NCI-H1436 treated with DMSO at 0.1 percent for 48 hours (cell line): Measurements from ENCODE around the gene ASCC2.

ENCODE experiments used
- DNase-seq: peaks from one replicate; lab custom pipeline; 2025; lab: John Stamatoyannopoulos, UW

The ASCC2 gene

DNA sequence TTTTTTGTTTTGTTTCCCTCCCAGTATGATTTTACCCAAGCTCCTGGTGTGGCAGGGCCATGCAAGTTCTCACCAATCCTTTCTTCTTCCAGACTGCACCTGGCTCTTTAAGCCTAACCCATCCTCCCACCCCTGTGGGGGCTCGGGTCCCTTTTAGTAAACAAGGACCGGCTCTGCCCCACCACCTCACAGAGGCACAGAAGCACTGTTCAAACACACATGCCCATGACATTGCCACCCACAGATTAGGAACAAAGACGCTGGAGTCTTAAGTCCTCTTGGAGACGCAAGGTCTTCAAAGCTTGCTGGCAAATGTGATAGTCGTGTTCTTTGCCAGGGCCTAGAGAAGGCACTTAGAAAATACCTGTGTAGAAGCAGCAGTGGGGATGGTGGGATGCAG lies 52.0 kb downstream of the ASCC2 start:
- DNase-seq: no peak

DNA sequence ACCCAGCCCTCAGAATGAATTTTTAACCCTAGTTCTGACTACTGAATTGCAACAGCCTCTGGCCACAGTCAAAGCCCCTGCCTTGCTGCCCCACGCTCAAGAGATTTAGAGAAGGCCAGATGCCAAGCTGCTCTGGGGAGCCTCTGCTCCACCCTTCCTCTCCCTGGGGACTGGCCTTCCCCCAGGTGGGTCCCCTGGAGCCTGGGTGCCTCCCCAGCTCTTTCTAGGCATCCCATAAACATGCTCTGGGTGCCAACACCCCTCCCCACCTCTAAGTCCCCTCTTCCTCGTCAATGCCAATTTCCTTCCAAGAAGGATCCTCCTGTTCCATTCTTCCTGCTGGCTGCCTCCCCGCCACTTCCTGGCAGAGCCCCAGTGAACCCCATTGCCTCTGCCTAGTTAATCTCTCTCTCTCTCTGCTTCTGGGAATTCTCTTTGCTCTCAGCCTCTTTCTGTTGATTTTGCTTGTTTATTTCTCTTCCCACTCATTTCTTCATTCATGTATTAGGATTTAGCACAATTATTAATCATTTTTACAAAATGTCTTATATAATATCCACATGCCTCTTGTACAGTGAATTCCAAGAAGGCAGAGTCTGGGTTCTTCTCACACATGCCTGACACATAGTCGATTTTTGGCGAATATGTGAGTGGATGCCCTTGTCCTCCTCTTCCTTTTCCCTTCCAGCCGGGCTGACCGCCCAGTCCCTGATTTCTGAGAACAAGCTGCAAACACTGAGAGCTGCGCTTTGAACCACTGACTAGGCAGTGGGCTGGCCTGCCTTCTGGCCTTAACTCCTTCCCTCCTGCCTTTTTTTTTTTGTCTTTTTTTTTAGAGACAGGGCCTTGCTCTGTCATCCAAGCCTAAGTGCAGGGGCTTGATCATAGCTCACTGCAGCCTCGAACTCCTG lies 53.4 kb downstream of the ASCC2 start:
- DNase-seq: no peak

GRCh38 chr22:29782061-29782845 lies 55.8 kb downstream of the ASCC2 start:
- no peak for DNase-seq

DNA sequence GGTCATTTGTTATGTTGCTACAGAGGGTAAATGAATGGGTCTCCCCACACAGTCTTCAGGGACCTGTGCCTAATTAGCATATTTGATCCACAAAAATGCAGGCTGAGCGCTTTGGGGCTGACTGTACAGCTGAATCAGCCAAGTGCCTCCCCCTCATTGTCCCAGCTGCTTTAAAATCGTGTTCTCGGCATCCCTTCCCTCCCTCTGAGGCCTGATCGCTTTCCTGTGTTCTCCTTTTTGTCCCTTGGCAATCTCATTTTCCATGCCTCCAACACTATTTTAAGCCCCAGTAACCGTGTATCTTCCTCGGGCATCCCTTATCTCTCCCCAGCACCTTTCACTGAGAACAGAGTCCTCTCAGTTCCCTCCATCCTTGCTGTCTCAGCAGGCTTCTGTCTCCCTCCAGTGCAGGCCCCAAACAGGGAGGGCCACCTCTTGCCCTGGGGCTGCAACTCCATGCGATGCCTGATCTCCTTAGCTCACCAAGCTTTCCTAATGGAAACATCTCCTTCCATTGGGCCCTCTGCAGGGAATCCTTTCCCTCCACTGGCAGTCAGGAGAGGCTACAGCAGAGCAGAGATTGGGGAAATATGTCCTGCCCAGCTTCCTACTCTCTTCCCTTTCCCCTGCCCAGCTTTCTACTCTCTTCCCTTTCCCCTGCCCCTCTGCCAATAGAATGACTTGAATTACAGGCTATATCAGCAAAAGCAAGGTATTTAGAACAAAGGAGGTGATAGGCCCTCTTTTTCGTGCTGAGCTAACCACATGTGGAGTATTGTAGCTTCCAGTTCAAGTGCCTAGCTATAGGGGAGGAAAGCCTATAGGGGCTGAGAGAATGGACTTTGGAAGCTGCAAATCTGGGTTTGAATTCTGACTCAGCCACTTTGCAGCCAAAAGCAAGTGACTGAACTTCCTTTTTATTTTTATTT lies 57.1 kb downstream of the ASCC2 start:
- DNase-seq: no peak

GRCh38 chr22:29780220-29780619 lies 57.9 kb downstream of the ASCC2 start:
- DNase-seq: no peak

DNA sequence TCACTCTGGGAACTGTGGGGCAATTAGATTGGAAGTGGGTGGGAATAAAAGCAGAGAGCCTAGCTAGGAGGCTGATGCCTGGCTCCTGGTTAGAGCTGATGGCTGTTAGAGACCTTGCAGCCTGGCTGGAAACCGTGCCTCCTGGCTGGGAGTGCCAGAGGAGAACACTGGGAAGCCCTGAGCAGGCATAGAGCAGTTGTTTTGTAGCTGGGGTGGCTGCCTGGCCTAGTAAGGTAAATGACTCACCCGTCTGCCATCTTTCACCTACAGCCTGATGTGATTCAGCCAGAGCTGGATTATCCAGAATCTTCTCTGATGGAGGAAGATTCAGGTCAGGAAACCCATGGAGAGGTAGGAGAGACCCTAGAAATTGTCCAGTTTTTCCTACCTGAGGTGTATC lies 64.8 kb downstream of the ASCC2 start:
- no peak for DNase-seq

GRCh38 chr22:29772170-29772641 lies 65.9 kb downstream of the ASCC2 start:
- no peak for DNase-seq

- no peak for DNase-seq
These were observed 68.3 kb downstream of the ASCC2 start for GRCh38 chr22:29769723-29770321.

DNA sequence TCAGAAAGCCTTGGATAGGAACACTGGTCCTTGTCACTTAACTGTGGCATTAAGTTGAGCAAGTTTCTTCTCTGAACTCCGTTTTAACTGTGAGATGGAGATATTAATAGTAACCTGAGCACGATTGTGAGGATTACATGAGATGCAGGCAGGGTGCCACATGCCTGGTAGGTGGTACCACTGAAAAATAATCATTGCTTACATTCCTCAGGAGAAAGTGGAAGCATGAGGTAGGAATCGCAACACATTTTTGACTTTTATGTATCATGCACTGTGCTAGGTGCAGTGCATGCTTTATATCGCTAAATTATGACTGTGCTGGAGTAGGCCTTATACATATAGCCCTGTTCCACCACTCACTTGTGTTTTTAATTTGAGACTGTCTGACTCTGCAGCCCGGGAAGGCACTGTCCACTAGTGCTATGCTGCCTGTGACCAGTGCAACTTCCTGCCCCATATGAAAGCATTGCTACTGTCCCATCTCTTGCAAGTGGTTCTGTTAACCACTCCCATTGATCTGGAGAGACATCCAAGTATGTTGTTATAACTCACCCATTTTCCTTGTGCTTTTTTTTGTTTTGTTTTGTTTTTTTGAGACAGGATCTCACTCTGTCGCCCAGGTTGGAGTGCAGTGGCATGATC lies 69.9 kb downstream of the ASCC2 start:
- no peak for DNase-seq

DNA sequence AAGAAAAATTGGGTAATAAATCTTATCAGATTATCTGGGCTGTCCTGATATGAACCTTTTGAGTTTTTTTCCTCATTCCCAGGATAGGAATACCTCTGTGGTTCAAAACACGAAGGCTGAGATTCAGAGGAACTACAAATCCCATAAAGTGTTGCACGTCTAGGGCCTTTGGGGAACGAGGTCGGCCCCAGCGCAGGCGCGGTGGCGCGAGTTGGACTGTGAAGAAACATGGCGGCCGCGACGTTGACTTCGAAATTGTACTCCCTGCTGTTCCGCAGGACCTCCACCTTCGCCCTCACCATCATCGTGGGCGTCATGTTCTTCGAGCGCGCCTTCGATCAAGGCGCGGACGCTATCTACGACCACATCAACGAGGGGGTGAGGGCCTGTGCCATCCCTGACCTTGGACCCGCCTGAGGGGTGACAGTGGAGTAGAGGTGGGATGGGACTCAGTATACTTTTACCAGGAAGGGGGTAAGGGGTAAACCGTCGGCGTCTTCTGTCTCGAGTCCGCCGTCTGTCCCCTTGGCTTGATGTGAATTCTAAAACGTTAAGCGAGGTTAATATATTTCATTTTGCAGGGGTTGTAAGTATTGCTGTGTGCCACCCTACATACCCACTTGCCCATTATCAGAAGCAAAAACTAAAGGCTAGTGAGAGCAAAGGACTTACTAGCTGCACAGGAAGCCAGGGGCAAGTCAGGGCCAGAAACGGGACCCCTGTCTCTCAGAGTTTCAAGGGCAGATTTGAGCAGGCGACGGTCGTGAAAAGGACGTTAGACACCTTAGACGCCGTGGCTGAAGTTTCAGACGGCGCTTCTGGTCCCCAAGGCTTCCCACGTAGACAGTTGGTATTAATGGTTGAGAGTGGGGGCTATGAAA lies 70.7 kb downstream of the ASCC2 start, which contains the start of gene UQCR10:
UQCR10 (plus strand) TSS at position 199 of the 881 bp plus-strand sequence; CDS start at position 229, 30 bp downstream.
- DNase-seq: peak; percentile 80

GRCh38 chr22:29766632-29767170 lies 71.4 kb downstream of the ASCC2 start, which contains the start of gene ZMAT5:
Gene ZMAT5, minus strand, starts transcription at chr22:29767007. Its CDS starts 18,463 bp downstream, at chr22:29748544.
- peak; percentile 92 for DNase-seq

- no peak for DNase-seq
These were observed 72.0 kb downstream of the ASCC2 start for GRCh38 chr22:29765905-29766631.

DNA sequence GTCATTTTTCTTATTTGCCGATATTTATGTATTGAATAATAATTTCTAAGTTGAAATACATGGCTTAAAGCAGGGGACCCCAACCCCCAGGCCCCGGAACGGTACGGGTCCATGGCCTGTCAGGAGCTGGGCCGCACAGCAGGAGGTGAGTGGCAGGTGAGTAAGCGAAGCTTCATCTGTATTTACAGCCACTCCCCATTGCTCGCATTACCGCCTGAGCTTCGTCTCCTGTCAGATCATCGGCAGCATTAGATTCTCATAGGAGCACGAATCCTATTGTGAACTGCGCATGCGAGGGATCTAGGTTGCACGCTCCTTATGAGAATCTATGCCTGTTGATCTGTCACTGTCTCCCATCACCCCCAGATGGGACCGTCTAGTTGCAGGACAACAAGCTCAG lies 75.8 kb downstream of the ASCC2 start:
- DNase-seq: peak; percentile 27

DNA sequence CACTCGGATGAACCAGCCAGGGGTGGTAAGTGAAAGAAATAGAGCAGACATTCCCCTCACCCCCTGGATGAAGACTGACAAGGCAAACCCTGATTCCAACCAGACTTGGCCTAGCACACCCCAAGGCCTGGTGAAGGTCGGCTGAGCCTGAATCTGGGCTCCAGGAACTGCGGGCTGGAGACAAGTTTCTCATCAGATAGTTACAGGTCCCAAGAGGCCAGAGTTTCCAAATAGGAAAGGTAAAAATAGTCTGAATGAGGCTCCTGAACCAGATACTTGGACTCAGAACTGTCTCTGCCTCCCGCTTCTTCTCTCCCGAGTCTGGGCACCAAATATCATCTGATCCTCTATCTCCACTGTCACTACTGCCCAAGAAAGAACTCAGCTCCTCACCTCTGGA lies 79.1 kb downstream of the ASCC2 start:
- DNase-seq: no peak

DNA sequence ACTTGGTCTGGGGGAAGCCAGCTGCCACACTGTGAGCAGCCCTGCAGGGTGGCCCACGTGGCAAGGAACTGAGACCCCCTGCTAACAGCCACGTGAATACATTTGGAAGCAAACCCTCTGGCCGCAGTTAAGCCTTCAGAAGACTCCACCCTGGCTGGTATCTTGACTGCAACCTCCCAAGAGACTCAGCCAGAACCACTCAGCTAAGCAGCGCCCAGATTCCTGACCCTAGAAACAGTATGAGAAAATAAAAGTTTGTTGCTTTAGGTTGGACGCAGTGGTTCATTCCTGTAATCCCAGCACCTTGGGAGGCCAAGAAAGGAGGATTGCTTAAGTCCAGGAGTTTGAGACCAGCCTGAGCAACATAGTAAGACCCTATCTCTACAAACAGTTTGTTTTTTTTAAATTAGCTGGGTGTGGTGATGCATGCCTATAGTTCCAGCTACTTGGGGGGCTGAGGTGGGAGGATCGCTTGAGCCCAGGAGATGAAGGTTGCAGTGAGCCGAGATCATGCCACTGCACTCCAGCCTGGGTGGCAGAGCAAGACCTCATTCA lies 79.9 kb downstream of the ASCC2 start:
- no peak for DNase-seq

- no peak for DNase-seq
These were observed 81.0 kb downstream of the ASCC2 start for GRCh38 chr22:29757096-29757495.

DNA sequence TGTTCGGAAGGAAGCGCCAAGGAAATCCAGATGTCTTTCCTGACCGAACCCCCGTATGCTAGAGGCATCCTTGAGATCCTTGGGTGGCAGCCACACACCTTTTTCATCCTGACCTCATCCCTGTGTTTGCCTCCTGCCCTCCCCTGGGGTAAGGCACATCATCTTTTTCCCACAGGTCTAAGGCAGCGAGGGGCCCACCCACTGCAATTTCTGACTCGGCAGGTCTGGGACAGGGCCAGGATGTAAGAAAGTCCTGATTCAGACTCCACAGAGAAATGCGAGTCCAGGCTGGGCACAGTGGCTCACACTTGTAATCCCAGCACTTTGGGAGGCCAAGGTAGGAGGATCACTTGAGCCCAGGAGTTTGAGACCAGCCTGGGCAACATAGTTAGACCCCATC lies 81.7 kb downstream of the ASCC2 start:
- no peak for DNase-seq

DNA sequence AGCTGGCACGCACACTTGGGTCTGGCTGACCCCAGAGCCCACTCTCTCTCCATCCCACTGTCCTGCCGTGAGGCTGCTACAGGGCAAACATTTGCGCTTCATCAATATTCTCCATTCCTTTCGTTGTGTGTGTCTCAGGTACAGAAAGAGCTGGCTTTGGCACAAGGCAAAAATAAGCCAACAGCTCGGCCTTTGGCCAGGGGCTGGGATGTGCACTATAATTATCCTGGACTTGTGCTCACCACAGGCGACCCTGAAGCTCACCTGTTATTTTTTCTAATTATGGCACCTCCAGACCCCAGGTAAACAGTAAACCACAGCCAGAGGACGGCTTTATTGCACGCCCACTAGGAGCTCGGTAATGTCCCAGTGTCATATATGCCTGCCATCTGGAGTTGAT lies 82.2 kb downstream of the ASCC2 start:
- no peak for DNase-seq
